Suppressor macrophage (primary cell): ENCODE measurements around the gene MCM10.

Experiments
- DNase-seq, 4 experiments: peaks; one replicate each; pipeline ENCODE4 v3.0.0-alpha.2; 2020 to 2022

MCM10 gene

GRCh38 chr10:13165177-13165576 lies 3.8 kb downstream of the MCM10 start:
- no peak for DNase-seq

GRCh38 chr10:13167568-13167967 lies 6.2 kb downstream of the MCM10 start:
- no peak for DNase-seq

GRCh38 chr10:13168781-13169180 lies 7.4 kb downstream of the MCM10 start:
- no peak for DNase-seq

- DNase-seq = no peak
These were observed 12.3 kb downstream of the MCM10 start for GRCh38 chr10:13173616-13174015.

- no peak for DNase-seq
These were observed 19.4 kb downstream of the MCM10 start for GRCh38 chr10:13180788-13181187.

- no peak for DNase-seq
These were observed 21.1 kb downstream of the MCM10 start for GRCh38 chr10:13182424-13182823.

GRCh38 chr10:13183625-13184024 lies 22.3 kb downstream of the MCM10 start:
- no peak for DNase-seq

- no peak for DNase-seq
These were observed 22.9 kb downstream of the MCM10 start for GRCh38 chr10:13184276-13184675.

- no peak for DNase-seq
These were observed 23.6 kb downstream of the MCM10 start for GRCh38 chr10:13184730-13185514.

- DNase-seq = no peak
These were observed 25.8 kb downstream of the MCM10 start for GRCh38 chr10:13187135-13187534.

- no peak for DNase-seq
These were observed 27.2 kb downstream of the MCM10 start for GRCh38 chr10:13188593-13188992.

- no peak for DNase-seq
These were observed 28.6 kb downstream of the MCM10 start for GRCh38 chr10:13189961-13190360.

- DNase-seq = no peak
These were observed 29.5 kb downstream of the MCM10 start for GRCh38 chr10:13190816-13191215.

GRCh38 chr10:13191362-13191761 lies 30.0 kb downstream of the MCM10 start:
- no peak for DNase-seq

GRCh38 chr10:13193637-13194036 lies 32.3 kb downstream of the MCM10 start:
- no peak for DNase-seq

- DNase-seq = no peak
These were observed 33.7 kb downstream of the MCM10 start for GRCh38 chr10:13195016-13195415.

GRCh38 chr10:13201132-13201531 lies 39.8 kb downstream of the MCM10 start:
- DNase-seq = no peak

GRCh38 chr10:13206091-13206490 lies 44.7 kb downstream of the MCM10 start:
- DNase-seq = no peak

GRCh38 chr10:13206546-13207443 lies 45.4 kb downstream of the MCM10 start:
- peak; percentile 10 to 34 (median 26) for DNase-seq

- no peak for DNase-seq
These were observed 51.8 kb downstream of the MCM10 start for GRCh38 chr10:13213163-13213562.

- no peak for DNase-seq
These were observed 57.5 kb downstream of the MCM10 start for GRCh38 chr10:13218878-13219277.

- DNase-seq = peak in 2 of 4 experiments; percentile 4 to 14
These were observed 58.6 kb downstream of the MCM10 start for GRCh38 chr10:13219685-13220670.

- no peak for DNase-seq
These were observed 60.2 kb downstream of the MCM10 start for GRCh38 chr10:13221572-13221971.
